ENCODE data around the gene YJEFN3. TPM values are rescaled to one million over a fixed set of nuclear protein-coding genes. Genes with fewer than 3 reads are reported as not detected.

The YJEFN3 gene
- total and polyA plus RNA-seq, 10 of the 15 experiments (the other 5 are each of a cell fraction or from before 2014, with no cell fraction given): 0.05 to 6.9 (median 3.5) TPM

DNA sequence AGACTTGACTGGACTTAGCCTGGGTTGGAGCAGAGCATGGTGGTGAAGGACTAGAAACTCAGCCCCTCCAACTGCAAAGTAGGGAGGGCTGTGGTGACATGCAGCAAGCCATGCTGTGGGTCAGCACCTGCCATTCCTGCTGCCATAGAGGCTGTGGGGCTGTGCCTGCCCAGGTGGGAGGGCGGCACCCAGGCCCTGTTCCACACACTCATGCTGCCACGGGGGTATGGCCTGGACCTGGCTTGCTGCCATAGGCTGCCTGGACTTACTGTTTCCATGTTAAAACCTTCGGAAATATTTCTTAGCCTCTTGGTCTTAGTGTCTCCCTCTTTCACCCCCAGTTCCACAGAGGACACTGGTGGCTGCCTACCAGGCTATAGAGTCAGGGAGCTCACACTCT, 38.7 kb downstream of the YJEFN3 start (continued):
- TF ChIP-seq, protein P1, sequence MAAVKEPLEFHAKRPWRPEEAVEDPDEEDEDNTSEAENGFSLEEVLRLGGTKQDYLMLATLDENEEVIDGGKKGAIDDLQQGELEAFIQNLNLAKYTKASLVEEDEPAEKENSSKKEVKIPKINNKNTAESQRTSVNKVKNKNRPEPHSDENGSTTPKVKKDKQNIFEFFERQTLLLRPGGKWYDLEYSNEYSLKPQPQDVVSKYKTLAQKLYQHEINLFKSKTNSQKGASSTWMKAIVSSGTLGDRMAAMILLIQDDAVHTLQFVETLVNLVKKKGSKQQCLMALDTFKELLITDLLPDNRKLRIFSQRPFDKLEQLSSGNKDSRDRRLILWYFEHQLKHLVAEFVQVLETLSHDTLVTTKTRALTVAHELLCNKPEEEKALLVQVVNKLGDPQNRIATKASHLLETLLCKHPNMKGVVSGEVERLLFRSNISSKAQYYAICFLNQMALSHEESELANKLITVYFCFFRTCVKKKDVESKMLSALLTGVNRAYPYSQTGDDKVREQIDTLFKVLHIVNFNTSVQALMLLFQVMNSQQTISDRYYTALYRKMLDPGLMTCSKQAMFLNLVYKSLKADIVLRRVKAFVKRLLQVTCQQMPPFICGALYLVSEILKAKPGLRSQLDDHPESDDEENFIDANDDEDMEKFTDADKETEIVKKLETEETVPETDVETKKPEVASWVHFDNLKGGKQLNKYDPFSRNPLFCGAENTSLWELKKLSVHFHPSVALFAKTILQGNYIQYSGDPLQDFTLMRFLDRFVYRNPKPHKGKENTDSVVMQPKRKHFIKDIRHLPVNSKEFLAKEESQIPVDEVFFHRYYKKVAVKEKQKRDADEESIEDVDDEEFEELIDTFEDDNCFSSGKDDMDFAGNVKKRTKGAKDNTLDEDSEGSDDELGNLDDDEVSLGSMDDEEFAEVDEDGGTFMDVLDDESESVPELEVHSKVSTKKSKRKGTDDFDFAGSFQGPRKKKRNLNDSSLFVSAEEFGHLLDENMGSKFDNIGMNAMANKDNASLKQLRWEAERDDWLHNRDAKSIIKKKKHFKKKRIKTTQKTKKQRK (IDR thresholded peaks at IDR 0.05; ENCODE audit: low read depth, low read length): no peak
- TF ChIP-seq IRF4 (IDR thresholded peaks at IDR 0.05; ENCODE audit: low read depth, low read length): no peak
- TF ChIP-seq BRCA1 (IDR thresholded peaks at IDR 0.05; ENCODE audit: low read depth, low read length): no peak
- no peak for TF ChIP-seq MTA2 (IDR thresholded peaks at IDR 0.05; ENCODE audit: low read depth)
- TF ChIP-seq RFX5 (IDR thresholded peaks at IDR 0.05; ENCODE audit: low read depth, low read length): no peak

DNA sequence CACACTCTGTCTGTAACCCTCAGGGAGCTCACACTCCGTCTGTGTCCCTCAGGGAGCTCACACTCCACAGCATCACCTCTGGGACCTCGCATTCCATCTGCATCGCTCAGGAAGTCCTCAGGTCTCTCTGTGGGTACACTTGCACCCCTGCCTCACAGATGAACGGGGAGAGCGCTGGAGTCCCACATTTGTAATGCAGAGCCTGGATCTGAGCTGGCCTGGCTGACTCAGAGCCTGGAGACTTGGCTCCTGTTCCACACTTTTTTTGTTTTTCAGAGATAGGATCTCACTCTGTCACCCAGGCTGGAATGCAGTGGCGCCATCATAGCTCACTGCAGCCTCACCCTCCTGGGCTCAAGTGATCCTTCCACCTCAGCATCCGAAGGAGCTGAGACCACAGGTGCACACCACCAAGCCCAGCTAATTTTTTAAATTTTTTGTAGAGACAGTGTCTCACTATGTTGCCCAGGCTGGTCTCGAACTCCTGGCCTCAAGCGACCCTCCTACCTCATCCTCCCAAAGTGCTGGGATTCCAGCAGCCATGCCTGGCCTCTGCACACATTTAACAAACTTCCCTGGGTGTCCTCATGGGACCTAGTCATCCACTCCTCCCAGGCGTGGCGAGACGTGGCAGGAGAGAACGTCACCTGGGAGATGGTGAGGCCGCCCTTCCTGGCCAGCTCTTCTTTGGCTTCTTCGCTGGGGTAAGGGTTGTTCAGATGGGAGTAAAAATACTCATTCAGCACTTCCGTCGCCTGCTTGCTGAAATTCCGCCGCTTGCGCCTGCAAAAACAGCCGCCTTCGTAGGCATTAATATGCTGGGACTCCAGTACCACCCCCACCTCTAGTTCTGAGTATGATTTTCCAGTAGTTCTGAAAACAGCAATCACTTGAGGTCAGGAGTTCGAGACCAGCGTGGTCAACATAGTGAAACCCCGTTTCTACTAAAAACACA, 40.4 kb downstream of the YJEFN3 start:
- H3K4me2 ChIP-seq (ENCODE audit: control insufficient read depth, insufficient read depth): no peak overlapping the region
- ChIA-PET RAD21 (ENCODE audit: unreplicated experiment) (no interaction called here), POLR2A (interaction anchor here (0.6 kb wide), 1 partner anchor 40 kb away, joined by 3 read pairs; no protein-coding TSS in a partner anchor), SMC1A (ENCODE audit: uncharacterized antibody, unreplicated experiment) (interaction anchor here (0.9 kb wide), 1 partner anchor 23 kb away, joined by 4 read pairs; no protein-coding TSS in a partner anchor), CTCF (interaction anchor here (2.1 kb wide), 1 partner anchor 16 kb away, joined by 19 read pairs; no protein-coding TSS in a partner anchor)
- no peak for ATAC-seq
- no peaks in the 10 kb centered on the region for H3K79me2 ChIP-seq (ENCODE audit: control insufficient read depth, insufficient read depth, low read length)
- peaks cover 4 to 12% of the 10 kb centered on the region in 2 experiments; a peak in 3 of 4 replicates for H3K36me3 ChIP-seq (ENCODE audit: control insufficient read depth in 2 of 2, insufficient read depth in 2 of 2, low read length in 1 of 2)
- no peaks in the 10 kb centered on the region; the same call in 2 of the 3 replicates for H3K9me3 ChIP-seq (replicated peaks; ENCODE audit: control insufficient read depth, insufficient read depth, low read length)
- H3K9ac ChIP-seq (ENCODE audit: control insufficient read depth, insufficient read depth, low read length): no peak overlapping the region
- no peak for DNase-seq (ENCODE audit: low read depth, low spot score)
- WGBS (ENCODE audit: insufficient coverage, insufficient replicate concordance, low lambda C conversion rate, missing lambda C conversion rate): 90% methylated on average over 25 of the region's 25 CpGs
- H2AFZ ChIP-seq (ENCODE audit: control insufficient read depth, low read depth, low read length): no peak overlapping the region
- no peaks in the 10 kb centered on the region for H3K27me3 ChIP-seq (replicated peaks in 1 of 2; ENCODE audit: control insufficient read depth in 2 of 2, insufficient read depth in 2 of 2, low read length in 1 of 2)
- no peaks in the 10 kb centered on the region for H4K20me1 ChIP-seq (ENCODE audit: control insufficient read depth, insufficient read depth)
- no TSS peak for BruUV-seq (replicated peaks)
- intact Hi-C loops (cut with micrococcal nuclease; ENCODE audit: unreplicated experiment) (no loop called here), in situ Hi-C loops (cut with MboI) (no loop called here)
- TF ChIP-seq PML (IDR thresholded peaks at IDR 0.05; ENCODE audit: low read length) (no peak), PAX5 (IDR thresholded peaks at IDR 0.05; ENCODE audit: borderline replicate concordance, low read depth, low read length) (no peak), EP300 (IDR thresholded peaks at IDR 0.05; ENCODE audit: borderline replicate concordance in 1 of 2, control insufficient read depth in 1 of 2, low read depth in 2 of 2, low read length in 2 of 2) (no peak)
- H3K4me1 ChIP-seq (ENCODE audit: control insufficient read depth, insufficient read depth, low read length): no peaks in the 10 kb centered on the region
- no peak overlapping the region for H3K4me3 ChIP-seq
- FAIRE-seq: peak; percentile 31
- H3K27ac ChIP-seq (ENCODE audit: control insufficient read depth, insufficient read depth): no peak overlapping the region

All from GM12878 (cell line).